KOPT-K1 (cell line): ENCODE measurements around the gene CDK5RAP3.
"Not testable (repeated sequence)": the region's sequence is repeated elsewhere in the genome, so short reads cannot be mapped to it uniquely, and the experiment has no call there.

Experiments
- H3K27ac ChIP-seq: fragments of 200-600 bp; sonication (generic); 2 replicates; pipeline ENCODE4 v1.5.1; 2016; ENCODE audit warnings: antibody characterized with exemption, mild to moderate bottlenecking, low read depth, low read length; ENCODE audit not compliant: poor library complexity, severe bottlenecking
- H3K36me3 ChIP-seq: fragments of 200-600 bp; sonication (generic); 2 replicates; pipeline ENCODE4 v1.5.1; 2017; ENCODE audit warnings: antibody characterized with exemption, mild to moderate bottlenecking, low read length, moderate library complexity; ENCODE audit not compliant: insufficient read depth
- H3K9me3 ChIP-seq: fragments of 200-600 bp; sonication (generic); 2 replicates; pipeline ENCODE4 v1.5.1; 2017; ENCODE audit warnings: antibody characterized with exemption, low read length, mild to moderate bottlenecking; ENCODE audit not compliant: insufficient read depth, poor library complexity, severe bottlenecking

The CDK5RAP3 gene

GRCh38 chr17:48012151-48012520 lies 41.2 kb downstream of the CDK5RAP3 start:
- peak overlapping the region; percentile 59 for H3K27ac ChIP-seq
- no peaks in the 10 kb centered on the region for H3K9me3 ChIP-seq
- no peaks in the 10 kb centered on the region for H3K36me3 ChIP-seq

- Histone ChIP-seq H3K9me3 (no peaks in the 10 kb centered on the region), H3K27ac (no peak overlapping the region), H3K36me3 (no peaks in the 10 kb centered on the region)
Observed at GRCh38 chr17:48012654-48013053, 41.7 kb downstream of the CDK5RAP3 start.

GRCh38 chr17:48013876-48014594 lies 43.1 kb downstream of the CDK5RAP3 start:
- Histone ChIP-seq H3K27ac (no peak overlapping the region), H3K36me3 (no peaks in the 10 kb centered on the region), H3K9me3 (no peaks in the 10 kb centered on the region)

- H3K27ac ChIP-seq, result no peak overlapping the region
- H3K36me3 ChIP-seq, result no peaks in the 10 kb centered on the region
- H3K9me3 ChIP-seq, result no peaks in the 10 kb centered on the region
Observed at GRCh38 chr17:48014595-48015111, 43.7 kb downstream of the CDK5RAP3 start.

GRCh38 chr17:48016112-48016511 lies 45.2 kb downstream of the CDK5RAP3 start:
- no peak overlapping the region for H3K27ac ChIP-seq
- no peaks in the 10 kb centered on the region for H3K36me3 ChIP-seq
- no peaks in the 10 kb centered on the region for H3K9me3 ChIP-seq

GRCh38 chr17:48017817-48018158 lies 46.9 kb downstream of the CDK5RAP3 start:
- peak overlapping the region; percentile 52 for H3K27ac ChIP-seq
- not testable (repeated sequence) for H3K9me3 ChIP-seq, H3K36me3 ChIP-seq

GRCh38 chr17:48021934-48022333 lies 51.0 kb downstream of the CDK5RAP3 start:
- Histone ChIP-seq H3K27ac (no peak overlapping the region), H3K9me3 (no peaks in the 10 kb centered on the region), H3K36me3 (no peaks in the 10 kb centered on the region)

- no peak overlapping the region for H3K27ac ChIP-seq
- no peaks in the 10 kb centered on the region for H3K9me3 ChIP-seq
Observed at GRCh38 chr17:48022901-48023300, 52.0 kb downstream of the CDK5RAP3 start.

GRCh38 chr17:48023400-48024148 lies 52.7 kb downstream of the CDK5RAP3 start:
- Histone ChIP-seq H3K36me3 (no peaks in the 10 kb centered on the region), H3K27ac (no peak overlapping the region), H3K9me3 (no peaks in the 10 kb centered on the region)

More at GRCh38 chr17:48022901-48023300, 52.0 kb downstream of the CDK5RAP3 start:
- no peaks in the 10 kb centered on the region for H3K36me3 ChIP-seq

GRCh38 chr17:48024149-48025039 lies 53.5 kb downstream of the CDK5RAP3 start:
- no peaks in the 10 kb centered on the region for H3K9me3 ChIP-seq
- H3K36me3 ChIP-seq, result no peaks in the 10 kb centered on the region
- no peak overlapping the region for H3K27ac ChIP-seq

- H3K36me3 ChIP-seq, result no peaks in the 10 kb centered on the region
- H3K9me3 ChIP-seq, result no peaks in the 10 kb centered on the region
- H3K27ac ChIP-seq, result no peak overlapping the region
Observed at GRCh38 chr17:48025040-48025903, 54.4 kb downstream of the CDK5RAP3 start.

GRCh38 chr17:48025904-48026501 lies 55.1 kb downstream of the CDK5RAP3 start:
- no peaks in the 10 kb centered on the region for H3K36me3 ChIP-seq
- H3K27ac ChIP-seq, result no peak overlapping the region
- no peaks in the 10 kb centered on the region for H3K9me3 ChIP-seq

- Histone ChIP-seq H3K36me3 (no peaks in the 10 kb centered on the region), H3K27ac (no peak overlapping the region), H3K9me3 (no peaks in the 10 kb centered on the region)
Observed at GRCh38 chr17:48026502-48027321, 55.8 kb downstream of the CDK5RAP3 start.
